Fibroblast of lung (primary cell): Measurements from ENCODE around the gene TMEM42. TPM values are rescaled to one million over a fixed set of nuclear protein-coding genes. Genes with fewer than 3 reads are reported as not detected.

ENCODE experiments used
- DNase-seq, 2 donors: peaks; one replicate each; pipeline versions ENCODE4 v3.0.0 to v3.0.0-alpha.2; 2010; ENCODE audit warnings: low read depth in 2 of 2
- H2AFZ ChIP-seq: 2 replicates; pipeline ENCODE4 v1.5.1; 2012; ENCODE audit warnings: low read length, control low read depth, inconsistent platforms
- H3K27ac ChIP-seq: 2 replicates; pipeline ENCODE4 v1.5.1; 2011; ENCODE audit warnings: low read length, control low read depth; ENCODE audit not compliant: insufficient read depth
- H3K27me3 ChIP-seq: 2 replicates; pipeline ENCODE4 v1.5.1; 2011; ENCODE audit warnings: mild to moderate bottlenecking, low read length; ENCODE audit not compliant: control insufficient read depth, insufficient read depth
- H3K36me3 ChIP-seq: 2 replicates; pipeline ENCODE4 v1.5.1; 2011; ENCODE audit warnings: low read length; ENCODE audit not compliant: control insufficient read depth, insufficient read depth
- H3K4me1 ChIP-seq: 2 replicates; pipeline ENCODE4 v1.5.1; 2011; ENCODE audit warnings: low read length; ENCODE audit not compliant: control insufficient read depth, insufficient read depth; ENCODE audit errors: extremely low read depth
- H3K4me2 ChIP-seq: 2 replicates; pipeline ENCODE4 v1.5.1; 2011; ENCODE audit warnings: low read length, control low read depth; ENCODE audit not compliant: insufficient read depth; ENCODE audit errors: extremely low read depth
- H3K4me3 ChIP-seq, 4 experiments: fragments of 200-600 bp in 1 of 4; sonication (generic) in 1 of 4; replicated peaks in 1 of 4; 2 replicates each; pipeline ENCODE4 v1.5.1; 2011 to 2016; ENCODE audit warnings: low read length in 4 of 4, low read depth in 3 of 4, mild to moderate bottlenecking in 3 of 4, control low read depth in 2 of 4, inconsistent platforms in 1 of 4, mixed read lengths in 1 of 4; ENCODE audit not compliant: insufficient read depth in 1 of 4; ENCODE audit errors: control extremely low read depth in 1 of 4
- H3K79me2 ChIP-seq: 2 replicates; pipeline ENCODE4 v1.5.1; 2012; ENCODE audit warnings: mild to moderate bottlenecking, low read length, inconsistent platforms; ENCODE audit not compliant: control insufficient read depth, insufficient read depth
- H3K9ac ChIP-seq: 2 replicates; pipeline ENCODE4 v1.5.1; 2011; ENCODE audit warnings: mild to moderate bottlenecking, low read length, control low read depth; ENCODE audit not compliant: insufficient read depth
- H3K9me3 ChIP-seq: 2 replicates; pipeline ENCODE4 v1.5.1; 2012; ENCODE audit warnings: low read depth, low read length; ENCODE audit not compliant: control insufficient read depth, insufficient read depth
- H4K20me1 ChIP-seq: 2 replicates; pipeline ENCODE4 v1.5.1; 2011; ENCODE audit warnings: low read length; ENCODE audit not compliant: control insufficient read depth, insufficient read depth; ENCODE audit errors: extremely low read depth
- EZH2 ChIP-seq: IDR thresholded peaks from 2 replicates; pipeline ENCODE4 v1.5.1; 2012; ENCODE audit warnings: low read length, control low read depth, mild to moderate bottlenecking; ENCODE audit errors: missing control alignments
- polyA plus RNA-seq, 2 donors: library from polyadenylated mRNA; depleted of rRNA in 1 of 2; stranded (reverse) in 1 of 2; unstranded in 1 of 2; fragments of >200 nt; gene quantifications; 2 replicates each; pipeline ENCODE4 v1.2.1, GENCODE V29; 2011 to 2012; ENCODE audit warnings: missing spikeins in 1 of 2
- total RNA-seq: library from RNA; depleted of rRNA; stranded (reverse); fragments of >200 nt; gene quantifications from 2 replicates; pipeline ENCODE4 v1.2.1, GENCODE V29; 2014
- TF ChIP-seq, protein P1 (sequence below), 2 donors: IDR thresholded peaks in 1 of 2; conservative IDR thresholded peaks in 1 of 2; 1 replicate in 1 of 2; 2 replicates in 1 of 2; pipeline ENCODE4 v1.5.1; 2011 to 2012; ENCODE audit warnings: low read length in 2 of 2, control low read depth in 1 of 2, inconsistent platforms in 1 of 2, low read depth in 1 of 2, mild to moderate bottlenecking in 1 of 2

Gene TMEM42
- total and polyA plus RNA-seq, 2 donors (not counting 1 experiment from before 2014, with no cell fraction given), result 23.4 to 25.3 TPM

DNA sequence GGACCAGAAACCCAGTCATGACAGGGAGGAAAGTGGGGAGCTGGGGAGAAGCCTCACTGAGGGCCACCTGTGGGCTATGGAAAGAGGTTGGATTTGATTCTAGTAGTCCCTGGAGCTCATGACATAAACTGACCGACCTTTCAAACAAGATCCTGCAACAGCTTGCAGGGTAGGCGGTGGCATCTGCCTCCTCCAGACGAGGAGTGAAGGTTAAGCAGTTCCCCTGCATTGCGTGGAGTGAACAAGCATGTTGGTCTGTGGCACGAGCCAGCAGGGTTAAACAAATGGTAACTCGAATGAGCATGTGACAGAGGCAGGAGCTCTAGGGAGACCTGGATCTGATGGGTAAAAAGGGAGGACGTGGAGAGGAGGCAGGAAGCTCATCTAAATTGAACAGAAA is 25.4 kb downstream of the TMEM42 start:
- Histone ChIP-seq H3K4me1 (peaks cover 28% of the 10 kb centered on the region), H3K36me3 (no peaks in the 10 kb centered on the region), H3K79me2 (no peaks in the 10 kb centered on the region), H3K27me3 (no peaks in the 10 kb centered on the region), H2AFZ (no peak overlapping the region), H4K20me1 (no peaks in the 10 kb centered on the region), H3K9ac (no peak overlapping the region), H3K4me2 (no peak overlapping the region), H3K9me3 (no peaks in the 10 kb centered on the region), H3K27ac (no peak overlapping the region), H3K4me3 (no peak overlapping the region)
- TF ChIP-seq, protein P1, sequence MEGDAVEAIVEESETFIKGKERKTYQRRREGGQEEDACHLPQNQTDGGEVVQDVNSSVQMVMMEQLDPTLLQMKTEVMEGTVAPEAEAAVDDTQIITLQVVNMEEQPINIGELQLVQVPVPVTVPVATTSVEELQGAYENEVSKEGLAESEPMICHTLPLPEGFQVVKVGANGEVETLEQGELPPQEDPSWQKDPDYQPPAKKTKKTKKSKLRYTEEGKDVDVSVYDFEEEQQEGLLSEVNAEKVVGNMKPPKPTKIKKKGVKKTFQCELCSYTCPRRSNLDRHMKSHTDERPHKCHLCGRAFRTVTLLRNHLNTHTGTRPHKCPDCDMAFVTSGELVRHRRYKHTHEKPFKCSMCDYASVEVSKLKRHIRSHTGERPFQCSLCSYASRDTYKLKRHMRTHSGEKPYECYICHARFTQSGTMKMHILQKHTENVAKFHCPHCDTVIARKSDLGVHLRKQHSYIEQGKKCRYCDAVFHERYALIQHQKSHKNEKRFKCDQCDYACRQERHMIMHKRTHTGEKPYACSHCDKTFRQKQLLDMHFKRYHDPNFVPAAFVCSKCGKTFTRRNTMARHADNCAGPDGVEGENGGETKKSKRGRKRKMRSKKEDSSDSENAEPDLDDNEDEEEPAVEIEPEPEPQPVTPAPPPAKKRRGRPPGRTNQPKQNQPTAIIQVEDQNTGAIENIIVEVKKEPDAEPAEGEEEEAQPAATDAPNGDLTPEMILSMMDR (conservative IDR thresholded peaks at IDR 0.05 in 1 of 2, IDR thresholded peaks at IDR 0.05 in 1 of 2; ENCODE audit: low read depth in 1 of 2, low read length in 2 of 2), result no peak
- no peak for TF ChIP-seq EZH2
- no peak for DNase-seq

DNA sequence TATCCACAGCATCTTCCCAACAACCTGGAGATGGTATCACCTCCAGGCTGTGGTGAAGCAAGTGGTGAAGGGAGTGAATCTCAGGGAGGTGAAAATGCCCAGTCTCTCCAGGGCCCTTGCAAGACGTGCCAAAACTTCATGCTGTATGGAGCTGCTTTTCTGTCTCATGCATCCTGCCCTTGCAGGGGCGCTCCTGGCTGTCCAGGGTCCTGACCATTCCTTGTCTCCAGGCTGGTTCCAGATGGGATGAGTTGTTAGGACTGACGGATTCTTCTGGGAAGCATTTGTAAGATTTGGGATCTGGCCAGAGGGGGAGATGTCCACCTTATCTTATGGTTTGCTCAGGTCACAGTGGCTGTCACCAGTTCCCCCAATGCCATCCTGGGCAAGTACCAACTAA is 28.5 kb downstream of the TMEM42 start:
- Histone ChIP-seq H3K4me2 (no peak overlapping the region), H3K9me3 (no peaks in the 10 kb centered on the region), H3K27ac (no peak overlapping the region), H3K79me2 (no peaks in the 10 kb centered on the region), H3K9ac (no peak overlapping the region), H4K20me1 (no peaks in the 10 kb centered on the region), H3K36me3 (no peaks in the 10 kb centered on the region), H2AFZ (no peak overlapping the region), H3K4me1 (peaks cover 22% of the 10 kb centered on the region), H3K27me3 (no peaks in the 10 kb centered on the region), H3K4me3 (no peak overlapping the region)
- TF ChIP-seq EZH2, result no peak
- TF ChIP-seq, protein P1 (conservative IDR thresholded peaks at IDR 0.05 in 1 of 2, IDR thresholded peaks at IDR 0.05 in 1 of 2; ENCODE audit: low read depth in 1 of 2, low read length in 2 of 2), result no peak
- DNase-seq, result peak in 1 of 2 donors; percentile 17

DNA sequence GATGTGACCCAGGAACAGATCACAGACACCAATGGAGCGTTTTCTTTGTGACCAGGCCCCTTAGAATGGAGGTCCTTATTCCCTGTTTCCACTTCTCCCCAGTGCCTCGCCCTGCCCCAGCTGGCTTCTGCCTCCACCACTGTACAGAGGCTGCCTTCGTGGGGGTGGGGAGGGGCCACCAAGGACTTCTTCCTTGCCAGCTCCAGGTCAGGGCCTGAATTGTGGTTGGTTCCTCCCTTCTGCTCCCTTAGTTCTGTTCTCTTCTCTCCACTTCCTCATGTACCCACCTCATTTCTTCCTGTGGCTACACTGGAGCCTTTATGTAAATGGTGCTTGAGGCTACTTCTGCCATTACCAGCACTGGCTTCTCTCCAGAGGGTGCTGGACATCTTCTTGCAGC is 29.1 kb downstream of the TMEM42 start:
- H3K79me2 ChIP-seq, result no peaks in the 10 kb centered on the region
- DNase-seq, result no peak
- H3K4me1 ChIP-seq, result peaks cover 20% of the 10 kb centered on the region
- H3K9me3 ChIP-seq, result no peaks in the 10 kb centered on the region
- no peak overlapping the region for H2AFZ ChIP-seq
- H3K4me3 ChIP-seq, result no peak overlapping the region
- TF ChIP-seq EZH2, result no peak
- TF ChIP-seq, protein P1 (conservative IDR thresholded peaks at IDR 0.05 in 1 of 2, IDR thresholded peaks at IDR 0.05 in 1 of 2; ENCODE audit: low read depth in 1 of 2, low read length in 2 of 2), result no peak
- no peaks in the 10 kb centered on the region for H3K36me3 ChIP-seq
- H3K4me2 ChIP-seq, result no peak overlapping the region
- H3K27ac ChIP-seq, result no peak overlapping the region
- no peak overlapping the region for H3K9ac ChIP-seq
- H4K20me1 ChIP-seq, result no peaks in the 10 kb centered on the region
- no peaks in the 10 kb centered on the region for H3K27me3 ChIP-seq
